ENCODE results near the gene SATB1. TPM values are rescaled to one million over a fixed set of nuclear protein-coding genes. Genes with fewer than 3 reads are reported as not detected.
A peak's percentile ranks its signal among the peaks of the same experiment; 100 is the strongest.

SATB1 gene
- total RNA-seq = 100 to 1,000 TPM in 2 of 5 donors, 10 to 100 TPM in 3; 53.9 to 168 (median 67.2) TPM
- polyA plus RNA-seq = 10 to 100 TPM in 1 of 3 donors, 1 to 10 TPM in 2; 7.7 to 18.8 (median 10.0) TPM
- long read RNA-seq, donor 1, full-length matches to known transcripts = 4 of 4 reads
- long read RNA-seq, donor 1, partial matches to known transcripts = 0 of 4 reads
- long read RNA-seq, donor 1, other reads (novel, unspliced or antisense) = 0 of 4 reads
- long read RNA-seq, donor 2, full-length matches to known transcripts = 6 of 6 reads
- long read RNA-seq, donor 2, partial matches to known transcripts = 0 of 6 reads
- long read RNA-seq, donor 2, other reads (novel, unspliced or antisense) = 0 of 6 reads
- long read RNA-seq, donor 3, full-length matches to known transcripts = 4 of 4 reads
- long read RNA-seq, donor 3, partial matches to known transcripts = 0 of 4 reads
- long read RNA-seq, donor 3, other reads (novel, unspliced or antisense) = 0 of 4 reads
- long read RNA-seq, donor 4, full-length matches to known transcripts = 1 of 1 reads
- long read RNA-seq, donor 4, partial matches to known transcripts = 0 of 1 reads
- long read RNA-seq, donor 4, other reads (novel, unspliced or antisense) = 0 of 1 reads
- long read RNA-seq, donor 5, full-length matches to known transcripts = 7 of 12 reads
- long read RNA-seq, donor 5, partial matches to known transcripts = 5 of 12 reads
- long read RNA-seq, donor 5, other reads (novel, unspliced or antisense) = 0 of 12 reads
- long read RNA-seq, donor 6 = 0 reads
- long read RNA-seq, donor 7, full-length matches to known transcripts = 5 of 10 reads
- long read RNA-seq, donor 7, partial matches to known transcripts = 5 of 10 reads
- long read RNA-seq, donor 7, other reads (novel, unspliced or antisense) = 0 of 10 reads
- long read RNA-seq, donor 8, full-length matches to known transcripts = 5 of 18 reads
- long read RNA-seq, donor 8, partial matches to known transcripts = 13 of 18 reads
- long read RNA-seq, donor 8, other reads (novel, unspliced or antisense) = 0 of 18 reads
- long read RNA-seq, donor 9, full-length matches to known transcripts = 13 of 19 reads
- long read RNA-seq, donor 9, partial matches to known transcripts = 6 of 19 reads
- long read RNA-seq, donor 9, other reads (novel, unspliced or antisense) = 0 of 19 reads
- long read RNA-seq, donor 10, full-length matches to known transcripts = 3 of 3 reads
- long read RNA-seq, donor 10, partial matches to known transcripts = 0 of 3 reads
- long read RNA-seq, donor 10, other reads (novel, unspliced or antisense) = 0 of 3 reads

GRCh38 chr3:18424729-18425640, at the start of gene SATB1:
Gene SATB1, minus strand, starts transcription at chr3:18425339. Its CDS starts 4,372 bp downstream, at chr3:18420967.
- Histone ChIP-seq H3K4me1 (peaks cover 6 to 42% (median 23%) of the 10 kb centered on the region in 4 donors), H3K27ac (peak within 1 kb of the TSS; percentile 83 to 93 (median 87)), H3K36me3 (peaks cover 0 to 10% (median 6%) of the 10 kb centered on the region in 4 donors), H3K9me3 (no peaks in the 10 kb centered on the region), H3K27me3 (no peaks in the 10 kb centered on the region), H3K4me3 (peak within 1 kb of the TSS; percentile 78 to 94 (median 86))
- 0 to 1% (median 0%) methylated on average over 71 to 89 of the region's 89 CpGs for WGBS, 5 donors
- TF ChIP-seq POLR2A (IDR thresholded peaks at IDR 0.05) (no peak), CTCF (IDR thresholded peaks at IDR 0.05) (no peak), POLR2AphosphoS5 (IDR thresholded peaks at IDR 0.05) (no peak), EP300 (IDR thresholded peaks at IDR 0.05) (no peak)
- intact Hi-C loops (cut with DNase I; ENCODE audit: low total_unique reads) = no loop called here
- peak; percentile 77 to 94 for DNase-seq

GRCh38 chr3:18474202-18474601, 49.1 kb upstream of the SATB1 start:
- intact Hi-C loops (cut with DNase I; ENCODE audit: low total_unique reads) = no loop called here
- no peaks in the 10 kb centered on the region for H3K4me1 ChIP-seq
- H3K27me3 ChIP-seq = no peaks in the 10 kb centered on the region
- H3K4me3 ChIP-seq = no peak overlapping the region
- H3K9me3 ChIP-seq = no peaks in the 10 kb centered on the region
- H3K27ac ChIP-seq = no peak overlapping the region
- no peak for DNase-seq
- 41 to 56% (median 46%) methylated on average over 2 of the region's 2 CpGs for WGBS, 5 donors
- no peaks in the 10 kb centered on the region for H3K36me3 ChIP-seq
- TF ChIP-seq CTCF (IDR thresholded peaks at IDR 0.05) = no peak
- no peak for TF ChIP-seq POLR2AphosphoS5 (IDR thresholded peaks at IDR 0.05)
- no peak for TF ChIP-seq EP300 (IDR thresholded peaks at IDR 0.05)
- TF ChIP-seq POLR2A (IDR thresholded peaks at IDR 0.05) = no peak

- intact Hi-C loops (cut with DNase I; ENCODE audit: low total_unique reads) = no loop called here
- no peaks in the 10 kb centered on the region for H3K36me3 ChIP-seq
- 17 to 29% (median 22%) methylated on average over 1 of the region's 1 CpG for WGBS, 5 donors
- no peak overlapping the region for H3K27ac ChIP-seq
- H3K4me1 ChIP-seq = no peaks in the 10 kb centered on the region
- no peaks in the 10 kb centered on the region for H3K9me3 ChIP-seq
- no peak overlapping the region for H3K4me3 ChIP-seq
- TF ChIP-seq POLR2AphosphoS5 (IDR thresholded peaks at IDR 0.05) = no peak
- TF ChIP-seq POLR2A (IDR thresholded peaks at IDR 0.05) = no peak
- no peak for TF ChIP-seq CTCF (IDR thresholded peaks at IDR 0.05)
- no peak for TF ChIP-seq EP300 (IDR thresholded peaks at IDR 0.05)
- H3K27me3 ChIP-seq = no peaks in the 10 kb centered on the region
- DNase-seq = peak; percentile 26 to 27
These were observed 44.6 kb upstream of the SATB1 start for GRCh38 chr3:18469775-18470174.
